Upper lobe of right lung (tissue), 1 donor: ENCODE measurements around the gene ARL5A. TPM values are rescaled to one million over a fixed set of nuclear protein-coding genes. Genes with fewer than 3 reads are reported as not detected.

ENCODE experiments used
- ATAC-seq: fragments of 200-7000 bp; cut with Tn5 transposase; one replicate; pipeline ENCODE4 v1.9.1; 2020; ENCODE audit warnings: mild to moderate bottlenecking, moderate library complexity
- DNase-seq: peaks from one replicate; pipeline ENCODE4 v3.0.0-alpha.2; 2020
- H3K27ac ChIP-seq: fragments of 200-600 bp; one replicate; pipeline ENCODE4 v1.8.0; 2022
- H3K27me3 ChIP-seq: fragments of 200-600 bp; one replicate; pipeline ENCODE4 v1.8.0; 2022; ENCODE audit warnings: mild to moderate bottlenecking
- H3K36me3 ChIP-seq: fragments of 200-600 bp; one replicate; pipeline ENCODE4 v1.8.0; 2022
- H3K4me1 ChIP-seq: fragments of 200-600 bp; one replicate; pipeline ENCODE4 v1.8.0; 2022
- H3K4me3 ChIP-seq: fragments of 200-600 bp; one replicate; pipeline ENCODE4 v1.8.0; 2022; ENCODE audit warnings: mild to moderate bottlenecking
- H3K9me3 ChIP-seq: fragments of 200-600 bp; one replicate; pipeline ENCODE4 v1.8.0; 2022
- intact Hi-C: fragments of 100-400 bp; cut with DNase I; formaldehyde crosslinking; loops from one replicate; pipeline ENCODE4 v1.11.0; 2022
- total RNA-seq: library from RNA; stranded (reverse); fragmentation: NEBNext Ultra II Directional; extraction: Animal tissue kit (Norgen Biotek cat#: 25700); gene quantifications from one replicate; pipeline ENCODE4 v1.2.1, GENCODE V29; 2021
- TF ChIP-seq, protein P1 (sequence below): fragments of 200-600 bp; IDR thresholded peaks from one replicate; pipeline ENCODE4 v1.8.0; 2022; ENCODE audit warnings: antibody characterized with exemption
- donor health status: DM: no; HTN: yes; CAD: no; lungs with severe emphysema.

The ARL5A gene
- total RNA-seq, 1 donor from 2014 or later: 56.6 TPM

DNA sequence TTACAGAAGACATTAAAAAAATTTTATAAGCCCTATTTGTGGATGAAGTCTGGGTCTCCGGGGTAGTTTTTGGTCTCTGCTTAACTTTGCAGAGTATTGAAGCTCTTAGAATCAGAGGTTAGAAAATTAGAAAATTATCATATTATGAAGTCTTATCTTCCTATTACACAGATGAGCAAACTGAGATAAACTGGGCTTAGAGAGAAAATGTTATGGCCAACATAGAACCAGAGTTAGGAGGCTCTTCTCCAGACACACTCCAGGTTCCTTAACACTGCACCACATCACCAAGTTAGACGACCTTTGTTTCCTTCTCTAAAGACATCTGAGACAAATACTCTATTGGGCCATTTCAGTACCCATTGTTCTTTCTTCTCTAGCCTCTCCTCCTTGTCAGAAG is 57.2 kb downstream of the ARL5A start:
- Histone ChIP-seq H3K4me3 (no peak overlapping the region), H3K9me3 (no peaks in the 10 kb centered on the region), H3K4me1 (peaks cover 12% of the 10 kb centered on the region), H3K27me3 (no peaks in the 10 kb centered on the region), H3K27ac (peak overlapping the region; percentile 39), H3K36me3 (peaks cover 3% of the 10 kb centered on the region)
- intact Hi-C loops: no loop called here
- TF ChIP-seq, protein P1, sequence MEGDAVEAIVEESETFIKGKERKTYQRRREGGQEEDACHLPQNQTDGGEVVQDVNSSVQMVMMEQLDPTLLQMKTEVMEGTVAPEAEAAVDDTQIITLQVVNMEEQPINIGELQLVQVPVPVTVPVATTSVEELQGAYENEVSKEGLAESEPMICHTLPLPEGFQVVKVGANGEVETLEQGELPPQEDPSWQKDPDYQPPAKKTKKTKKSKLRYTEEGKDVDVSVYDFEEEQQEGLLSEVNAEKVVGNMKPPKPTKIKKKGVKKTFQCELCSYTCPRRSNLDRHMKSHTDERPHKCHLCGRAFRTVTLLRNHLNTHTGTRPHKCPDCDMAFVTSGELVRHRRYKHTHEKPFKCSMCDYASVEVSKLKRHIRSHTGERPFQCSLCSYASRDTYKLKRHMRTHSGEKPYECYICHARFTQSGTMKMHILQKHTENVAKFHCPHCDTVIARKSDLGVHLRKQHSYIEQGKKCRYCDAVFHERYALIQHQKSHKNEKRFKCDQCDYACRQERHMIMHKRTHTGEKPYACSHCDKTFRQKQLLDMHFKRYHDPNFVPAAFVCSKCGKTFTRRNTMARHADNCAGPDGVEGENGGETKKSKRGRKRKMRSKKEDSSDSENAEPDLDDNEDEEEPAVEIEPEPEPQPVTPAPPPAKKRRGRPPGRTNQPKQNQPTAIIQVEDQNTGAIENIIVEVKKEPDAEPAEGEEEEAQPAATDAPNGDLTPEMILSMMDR: no peak
- ATAC-seq (no peak), DNase-seq (no peak)

DNA sequence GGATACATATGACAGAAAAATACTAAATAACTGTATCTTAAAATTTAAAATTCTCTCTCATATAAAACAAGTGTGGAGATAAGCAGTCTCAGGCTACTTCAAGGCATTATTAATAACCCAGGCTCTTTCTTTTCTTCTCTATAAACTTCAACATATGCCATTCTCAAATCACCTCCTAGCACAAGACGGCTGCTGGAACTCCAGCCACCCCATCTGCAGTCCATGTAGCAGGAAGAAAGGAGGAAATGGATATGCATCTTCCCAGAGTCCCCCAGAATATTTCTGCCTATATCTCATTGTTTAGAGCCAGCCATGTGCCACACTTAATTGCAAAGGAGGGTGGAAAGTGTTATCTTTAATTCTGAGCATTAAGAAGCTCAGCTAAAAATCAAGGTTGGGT is 58.6 kb downstream of the ARL5A start:
- H3K27me3 ChIP-seq: no peaks in the 10 kb centered on the region
- no peak overlapping the region for H3K4me3 ChIP-seq
- no peaks in the 10 kb centered on the region for H3K36me3 ChIP-seq
- ATAC-seq: no peak
- H3K9me3 ChIP-seq: no peaks in the 10 kb centered on the region
- intact Hi-C loops: no loop called here
- H3K27ac ChIP-seq: no peak overlapping the region
- H3K4me1 ChIP-seq: peaks cover 12% of the 10 kb centered on the region
- TF ChIP-seq, protein P1: no peak
- DNase-seq: no peak

DNA sequence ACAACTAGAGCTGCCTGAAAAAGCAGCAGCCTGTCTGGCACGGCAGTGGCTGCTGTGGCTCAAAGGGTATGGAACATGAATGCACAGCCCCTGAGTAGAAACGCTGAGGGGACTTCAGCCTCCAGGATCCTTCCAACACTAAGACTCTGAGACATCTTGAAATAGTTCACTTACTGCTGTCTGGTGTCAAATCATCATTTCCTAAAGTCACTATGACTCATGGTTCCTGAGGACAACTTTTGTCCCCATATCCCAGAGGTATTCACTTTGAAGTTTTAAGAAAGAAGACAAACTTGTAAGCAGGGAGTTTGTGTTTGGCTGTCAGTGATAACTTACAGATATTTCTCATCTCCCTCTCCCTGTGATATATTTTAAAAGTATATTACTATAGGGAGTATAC is 60.7 kb downstream of the ARL5A start:
- no peak for DNase-seq
- intact Hi-C loops: no loop called here
- no peaks in the 10 kb centered on the region for H3K27me3 ChIP-seq
- no peaks in the 10 kb centered on the region for H3K36me3 ChIP-seq
- no peak for ATAC-seq
- no peak overlapping the region for H3K4me3 ChIP-seq
- H3K27ac ChIP-seq: no peak overlapping the region
- TF ChIP-seq, protein P1: no peak
- H3K4me1 ChIP-seq: peaks cover 12% of the 10 kb centered on the region
- H3K9me3 ChIP-seq: no peaks in the 10 kb centered on the region

DNA sequence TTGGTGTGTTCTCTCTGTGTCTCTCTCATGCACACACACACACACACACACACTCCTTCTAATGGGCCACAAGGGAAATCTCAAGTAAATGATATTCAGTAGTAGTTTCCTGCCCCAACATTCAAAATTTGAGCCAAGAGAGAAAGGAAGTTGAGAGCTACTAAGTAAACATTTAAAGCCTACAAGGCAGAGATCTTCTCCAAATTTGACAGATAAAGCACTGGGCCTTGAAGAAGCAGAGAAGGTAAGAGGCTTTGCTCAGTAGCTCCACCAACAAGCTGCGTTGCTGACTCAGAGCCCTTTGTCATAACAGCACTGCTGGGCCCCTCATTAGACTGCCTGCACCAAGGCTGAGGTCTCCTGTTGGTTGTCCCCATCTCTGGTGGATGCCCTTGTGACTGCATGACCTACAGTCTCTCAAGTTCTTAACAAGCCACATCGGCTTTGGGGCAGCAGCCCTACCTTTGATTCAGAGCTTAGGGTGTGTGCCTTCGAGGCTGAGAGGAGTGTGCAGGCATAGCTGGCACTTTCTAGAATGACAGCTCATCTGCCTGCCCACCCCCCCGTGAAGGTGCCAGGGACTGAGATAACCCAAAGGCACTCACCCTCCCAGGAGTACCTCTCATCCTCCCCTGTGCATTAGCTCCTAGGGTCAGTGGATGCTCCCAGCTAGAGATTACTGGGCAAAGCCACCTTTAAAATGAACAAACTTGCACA is 61.6 kb downstream of the ARL5A start:
- TF ChIP-seq, protein P1: no peak
- Histone ChIP-seq H3K4me1 (peaks cover 12% of the 10 kb centered on the region), H3K36me3 (no peaks in the 10 kb centered on the region), H3K4me3 (no peak overlapping the region), H3K27ac (no peak overlapping the region), H3K27me3 (no peaks in the 10 kb centered on the region), H3K9me3 (no peaks in the 10 kb centered on the region)
- intact Hi-C loops: no loop called here
- ATAC-seq: no peak
- DNase-seq: no peak

DNA sequence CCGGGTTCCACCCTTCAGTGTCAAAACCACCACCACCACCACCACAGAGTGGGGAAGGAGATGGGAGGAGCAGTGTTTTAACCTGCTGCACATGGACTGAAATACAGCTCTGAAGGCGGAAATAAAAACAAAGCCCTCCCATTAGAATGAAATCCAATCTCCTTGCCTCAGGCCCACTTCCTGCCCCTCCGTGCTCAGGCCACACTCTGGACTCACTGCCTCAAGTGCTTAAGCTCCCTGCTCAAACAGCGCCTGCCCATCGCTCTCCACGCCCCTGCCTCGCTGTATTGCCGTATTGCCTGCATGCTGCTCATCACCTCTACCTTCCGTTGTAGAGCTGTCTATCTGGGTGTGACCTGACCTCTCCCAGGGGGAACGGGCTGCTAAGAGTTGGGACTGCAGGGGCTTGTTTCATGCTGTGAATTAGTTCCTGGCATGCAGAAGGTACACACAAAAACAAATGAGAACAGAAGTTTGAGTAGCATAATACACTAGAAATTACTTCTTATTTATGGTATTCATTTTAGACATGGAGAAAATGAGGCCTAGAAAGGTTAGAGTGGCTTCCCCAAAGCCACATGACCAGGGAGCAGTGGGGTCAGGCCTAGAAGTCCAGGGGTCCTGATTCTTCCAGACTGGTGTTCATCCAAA is 62.3 kb downstream of the ARL5A start:
- no peak overlapping the region for H3K4me3 ChIP-seq
- H3K9me3 ChIP-seq: no peaks in the 10 kb centered on the region
- intact Hi-C loops: no loop called here
- peak; percentile 22 for ATAC-seq
- no peaks in the 10 kb centered on the region for H3K27me3 ChIP-seq
- H3K4me1 ChIP-seq: peaks cover 12% of the 10 kb centered on the region
- H3K27ac ChIP-seq: no peak overlapping the region
- TF ChIP-seq, protein P1: no peak
- DNase-seq: no peak
- no peaks in the 10 kb centered on the region for H3K36me3 ChIP-seq
